Liver (tissue), 3 donors: ENCODE data around the gene FBXO4.

Experiments used
- CTCF ChIP-seq: fragments of 150-350 bp; IDR thresholded peaks from 2 replicates; pipeline ENCODE4 v1.5.1; 2017; ENCODE audit warnings: improper control_type of control experiment, low read depth, low read length; ENCODE audit not compliant: missing input control
- EGR1 ChIP-seq, 2 donors: IDR thresholded peaks; 2 replicates each; pipeline ENCODE4 v1.6.1; 2016 to 2018; ENCODE audit warnings: antibody characterized with exemption in 2 of 2, low read depth in 2 of 2
- FOXA1 ChIP-seq: IDR thresholded peaks from 2 replicates; pipeline ENCODE4 v1.6.1; 2016; ENCODE audit warnings: antibody characterized with exemption
- NR2F2 ChIP-seq: IDR thresholded peaks from 2 replicates; pipeline ENCODE4 v1.6.1; 2016; ENCODE audit warnings: antibody characterized with exemption
- TF ChIP-seq, protein P1 (sequence below): IDR thresholded peaks from 2 replicates; pipeline ENCODE4 v1.6.1; 2016; ENCODE audit warnings: antibody characterized with exemption
- donor health status: healthy.
- donor health status: healthy.

DNA sequence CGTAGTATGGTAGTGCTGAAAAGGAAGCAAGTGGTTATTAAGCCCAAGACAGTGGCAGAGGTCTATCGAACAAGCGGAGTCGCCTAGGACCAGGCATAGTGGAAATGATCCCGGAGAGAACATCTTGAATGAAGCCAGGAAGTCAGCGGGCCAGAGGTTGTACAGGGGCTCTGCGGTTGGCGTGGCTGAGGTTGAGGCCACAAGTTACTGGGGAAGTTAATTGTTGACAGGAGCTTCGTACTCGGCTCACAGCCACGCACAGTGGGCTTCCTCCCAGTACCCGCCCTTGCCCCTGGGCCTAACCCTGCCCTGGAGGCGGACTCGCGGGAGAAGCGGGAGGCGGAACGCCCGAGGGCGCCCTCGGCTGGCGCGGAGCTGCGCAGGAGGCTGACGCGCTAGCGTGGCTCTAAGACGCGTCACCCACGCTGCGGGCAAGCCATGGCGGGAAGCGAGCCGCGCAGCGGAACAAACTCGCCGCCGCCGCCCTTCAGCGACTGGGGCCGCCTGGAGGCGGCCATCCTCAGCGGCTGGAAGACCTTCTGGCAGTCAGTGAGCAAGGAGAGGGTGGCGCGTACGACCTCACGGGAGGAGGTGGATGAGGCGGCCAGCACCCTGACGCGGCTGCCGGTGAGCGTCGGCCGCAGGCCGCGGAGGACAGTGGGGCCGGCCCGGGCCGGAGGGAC is at the start of gene FBXO4:
- TF ChIP-seq, protein P1, sequence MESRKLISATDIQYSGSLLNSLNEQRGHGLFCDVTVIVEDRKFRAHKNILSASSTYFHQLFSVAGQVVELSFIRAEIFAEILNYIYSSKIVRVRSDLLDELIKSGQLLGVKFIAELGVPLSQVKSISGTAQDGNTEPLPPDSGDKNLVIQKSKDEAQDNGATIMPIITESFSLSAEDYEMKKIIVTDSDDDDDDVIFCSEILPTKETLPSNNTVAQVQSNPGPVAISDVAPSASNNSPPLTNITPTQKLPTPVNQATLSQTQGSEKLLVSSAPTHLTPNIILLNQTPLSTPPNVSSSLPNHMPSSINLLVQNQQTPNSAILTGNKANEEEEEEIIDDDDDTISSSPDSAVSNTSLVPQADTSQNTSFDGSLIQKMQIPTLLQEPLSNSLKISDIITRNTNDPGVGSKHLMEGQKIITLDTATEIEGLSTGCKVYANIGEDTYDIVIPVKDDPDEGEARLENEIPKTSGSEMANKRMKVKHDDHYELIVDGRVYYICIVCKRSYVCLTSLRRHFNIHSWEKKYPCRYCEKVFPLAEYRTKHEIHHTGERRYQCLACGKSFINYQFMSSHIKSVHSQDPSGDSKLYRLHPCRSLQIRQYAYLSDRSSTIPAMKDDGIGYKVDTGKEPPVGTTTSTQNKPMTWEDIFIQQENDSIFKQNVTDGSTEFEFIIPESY: no peak
- TF ChIP-seq FOXA1 (peak; percentile 28), CTCF (peak; percentile 27), NR2F2 (peak; percentile 64), EGR1 (IDR thresholded peaks at IDR 0.05; ENCODE audit: low read depth in 2 of 2) (no peak)
